Smooth muscle cell of the brain vasculature (primary cell): ENCODE results near the gene KRT27.
"Not testable (repeated sequence)": the region's sequence is repeated elsewhere in the genome, so short reads cannot be mapped to it uniquely, and the experiment has no call there.

Source experiments
- DNase-seq: peaks from one replicate; pipeline ENCODE4 v3.0.0-alpha.2; 2012; ENCODE audit warnings: low read depth, low spot score

The KRT27 gene, protein sequence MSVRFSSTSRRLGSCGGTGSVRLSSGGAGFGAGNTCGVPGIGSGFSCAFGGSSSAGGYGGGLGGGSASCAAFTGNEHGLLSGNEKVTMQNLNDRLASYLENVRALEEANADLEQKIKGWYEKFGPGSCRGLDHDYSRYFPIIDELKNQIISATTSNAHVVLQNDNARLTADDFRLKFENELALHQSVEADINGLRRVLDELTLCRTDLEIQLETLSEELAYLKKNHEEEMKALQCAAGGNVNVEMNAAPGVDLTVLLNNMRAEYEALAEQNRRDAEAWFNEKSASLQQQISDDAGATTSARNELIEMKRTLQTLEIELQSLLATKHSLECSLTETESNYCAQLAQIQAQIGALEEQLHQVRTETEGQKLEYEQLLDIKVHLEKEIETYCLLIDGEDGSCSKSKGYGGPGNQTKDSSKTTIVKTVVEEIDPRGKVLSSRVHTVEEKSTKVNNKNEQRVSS

DNA sequence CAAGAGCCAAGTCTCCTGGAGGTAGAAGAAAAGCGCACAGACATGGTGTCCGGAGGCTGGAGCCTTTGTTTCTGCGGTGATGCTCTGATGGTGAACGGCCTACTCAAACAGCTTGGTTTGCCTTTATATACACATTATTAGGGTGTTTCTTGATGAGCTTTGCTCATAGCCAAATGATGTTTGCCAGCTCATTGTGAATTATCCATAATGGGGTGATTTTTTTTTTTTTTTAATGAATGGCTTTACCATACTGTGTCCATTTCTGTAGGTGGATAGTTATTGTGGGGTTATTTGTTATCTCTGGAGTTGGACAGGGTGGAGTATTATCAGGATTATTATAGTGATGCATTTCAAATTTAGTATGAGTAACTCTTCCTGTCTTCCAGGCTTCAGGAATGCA lies at the start of gene KRT27:
Gene KRT27, minus strand, starts transcription at position 101 of the 400 bp plus-strand sequence. Its CDS starts 57 bp downstream, at position 44.
- no peak for DNase-seq

GRCh38 chr17:40830085-40830776 lies 47.9 kb upstream of the KRT27 start:
- DNase-seq, result no peak

DNA sequence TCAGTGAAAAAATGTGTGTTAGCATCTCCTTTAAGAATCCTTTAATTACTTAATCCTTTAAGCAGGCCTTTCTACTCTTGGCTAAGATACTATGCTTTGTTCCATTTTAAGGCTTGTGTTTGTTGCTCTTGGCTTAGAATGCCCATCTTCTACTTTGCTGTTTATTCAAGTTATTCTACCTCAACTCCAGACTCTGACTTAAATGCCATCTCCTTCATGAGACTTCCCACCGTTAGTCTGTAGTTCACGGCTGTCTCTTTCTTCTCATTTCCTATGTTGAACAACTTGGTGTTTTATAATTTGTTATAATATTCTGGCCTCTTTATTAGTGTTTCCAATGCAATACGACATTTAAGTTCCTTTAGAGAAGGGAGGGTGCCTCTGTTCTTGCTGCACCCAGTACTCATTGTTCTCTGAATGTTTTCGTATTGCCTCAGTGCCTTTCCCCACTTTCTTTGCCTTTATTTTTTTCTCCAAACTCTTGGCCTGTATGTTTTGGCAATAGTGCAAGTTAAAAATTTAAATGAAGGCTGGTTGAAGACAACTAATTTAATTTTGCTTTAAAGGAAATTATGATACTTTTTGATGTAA lies 46.2 kb upstream of the KRT27 start:
- DNase-seq, result no peak

- DNase-seq, result no peak
Measured at GRCh38 chr17:40827746-40828453, 45.5 kb upstream of the KRT27 start.

DNA sequence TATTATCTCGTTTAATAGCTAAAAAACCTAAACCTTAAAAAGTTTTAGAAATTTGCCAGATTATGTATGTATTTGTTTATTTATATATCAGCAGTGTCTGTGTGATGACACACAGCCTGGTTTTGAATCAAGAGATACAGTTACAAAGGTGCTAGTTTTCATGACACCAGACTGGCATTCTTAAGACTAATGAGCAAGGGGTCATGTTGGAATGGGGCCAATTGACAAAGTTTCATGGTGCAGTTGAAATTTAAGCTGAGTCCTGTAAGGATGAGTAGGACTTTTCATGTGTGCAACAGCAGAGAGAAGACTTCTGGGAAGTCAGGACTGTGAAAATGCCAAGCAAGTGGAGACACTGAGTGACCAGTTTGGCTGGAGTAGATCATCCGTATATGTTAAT lies 43.2 kb upstream of the KRT27 start:
- no peak for DNase-seq

GRCh38 chr17:40824015-40824832 lies 41.9 kb upstream of the KRT27 start:
- no peak for DNase-seq

GRCh38 chr17:40822132-40822812 lies 39.9 kb upstream of the KRT27 start, which contains the start of gene KRT10:
Gene KRT10 (minus strand): TSS chr17:40822614. CDS start chr17:40822585, 29 bp downstream.
- no peak for DNase-seq

DNA sequence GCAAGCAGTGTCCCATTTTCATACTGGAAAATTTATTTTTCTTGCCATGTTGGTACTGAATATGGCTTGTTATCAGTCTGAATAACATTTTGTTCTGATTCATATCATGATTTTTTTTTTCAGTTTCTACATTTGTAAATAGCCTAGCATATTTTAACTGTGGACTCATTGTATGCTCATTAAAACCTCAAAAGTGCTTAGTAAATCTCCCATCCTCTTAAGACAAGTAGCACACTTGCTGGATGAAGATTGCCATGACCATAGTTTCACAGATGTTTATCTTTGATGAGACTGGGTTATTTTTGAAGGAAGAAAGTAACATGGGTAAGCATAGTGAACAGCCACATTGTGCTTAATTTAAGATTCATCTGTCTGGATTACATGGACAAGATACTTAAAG lies 39.2 kb upstream of the KRT27 start:
- no peak for DNase-seq

GRCh38 chr17:40820228-40820838 lies 38.0 kb upstream of the KRT27 start:
- no peak for DNase-seq

DNA sequence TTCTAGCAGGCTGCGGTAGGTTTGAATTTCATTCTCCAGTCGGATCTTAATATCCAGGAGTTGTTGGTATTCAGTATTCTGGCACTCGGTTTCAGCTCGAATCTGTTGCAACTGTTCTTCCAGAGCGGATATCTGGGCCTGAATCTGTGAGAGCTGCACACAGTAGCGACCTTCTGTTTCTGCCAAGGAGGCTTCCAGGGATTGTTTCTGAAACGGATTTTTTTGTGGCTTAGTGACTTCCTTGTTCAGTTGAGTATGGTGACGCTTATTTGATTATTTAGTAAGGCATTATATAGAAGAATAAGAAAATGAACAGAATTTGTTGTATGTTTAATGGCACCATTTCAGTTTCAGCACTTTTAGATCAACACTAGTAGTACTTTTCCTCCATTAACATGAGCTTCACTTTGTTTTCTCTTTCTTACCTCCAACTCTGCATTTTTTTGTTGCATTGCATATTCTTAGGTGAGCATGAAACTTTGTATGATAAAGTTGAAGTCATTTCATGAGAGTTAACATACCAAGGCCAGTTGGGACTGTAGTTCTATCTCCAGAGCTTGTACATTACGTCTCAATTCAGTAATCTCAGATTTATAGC lies 37.3 kb upstream of the KRT27 start:
- DNase-seq, result no peak

- no peak for DNase-seq
Measured at GRCh38 chr17:40818733-40819527, 36.6 kb upstream of the KRT27 start.

GRCh38 chr17:40818343-40818732 lies 36.0 kb upstream of the KRT27 start:
- DNase-seq, result no peak

DNA sequence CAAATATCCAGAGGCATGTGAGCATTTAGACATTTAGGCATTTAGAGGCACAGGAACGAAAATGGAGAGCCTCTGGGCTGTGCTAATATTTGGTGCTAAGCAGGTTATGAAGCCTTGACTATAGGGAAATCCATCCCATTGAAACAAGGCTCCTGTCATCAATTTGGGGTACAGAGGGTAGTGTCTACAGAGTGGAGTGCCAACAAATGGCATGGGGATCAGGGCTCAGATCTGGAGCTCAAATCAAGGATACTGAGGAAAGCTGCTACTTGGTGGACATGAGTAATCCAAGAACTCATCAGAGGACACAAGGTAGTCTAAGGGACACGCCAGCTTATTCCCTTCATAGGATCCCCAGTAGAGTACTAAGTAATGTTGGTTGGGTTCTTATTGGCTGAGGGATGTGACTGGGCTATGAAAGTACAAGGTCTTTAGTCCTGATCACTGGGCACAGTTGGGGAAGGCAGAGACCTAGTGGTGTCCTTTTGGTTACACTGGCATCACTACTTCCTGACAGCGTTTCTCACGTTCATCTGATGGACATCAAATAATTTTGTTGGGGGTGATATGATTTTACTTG lies 34.8 kb upstream of the KRT27 start:
- DNase-seq, result no peak

GRCh38 chr17:40816569-40816968 lies 34.2 kb upstream of the KRT27 start:
- DNase-seq, result no peak

DNA sequence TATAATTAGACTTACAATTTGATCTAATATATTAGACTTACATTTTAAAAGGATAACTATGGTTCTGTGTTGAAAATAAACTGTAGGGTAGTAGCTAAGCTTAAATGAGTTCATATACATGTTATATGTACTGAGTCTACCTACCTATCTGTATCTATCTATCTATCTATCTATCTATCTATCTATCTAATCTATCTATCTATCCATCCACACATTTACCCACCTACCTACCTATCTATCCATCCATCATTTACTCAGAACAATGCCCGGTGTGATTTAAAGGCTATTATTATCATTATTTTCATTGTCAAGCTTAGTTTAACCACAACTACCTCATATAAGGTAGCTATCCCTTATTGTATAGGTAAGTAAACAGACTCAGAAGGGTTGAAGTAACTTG lies 33.0 kb upstream of the KRT27 start:
- DNase-seq, result no peak

DNA sequence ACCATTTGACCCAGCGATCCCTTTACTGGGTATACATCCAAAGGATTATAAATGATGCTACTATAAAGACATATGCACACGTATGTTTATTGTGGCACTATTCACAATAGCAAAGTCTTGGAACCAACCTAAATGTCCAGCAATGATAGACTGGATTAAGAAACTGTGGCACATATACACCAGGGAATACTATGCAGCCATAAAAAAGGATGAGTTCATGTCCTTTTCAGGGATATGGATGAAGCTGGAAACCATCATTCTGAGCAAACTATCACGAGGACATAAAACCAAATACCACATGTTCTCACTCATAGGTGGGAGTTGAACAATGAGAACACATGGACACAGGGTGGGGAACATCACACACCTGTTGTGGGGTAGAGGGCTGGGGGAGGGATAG lies 32.3 kb upstream of the KRT27 start:
- DNase-seq, result not testable (repeated sequence)

- DNase-seq, result no peak
Measured at GRCh38 chr17:40813804-40814203, 31.5 kb upstream of the KRT27 start.

DNA sequence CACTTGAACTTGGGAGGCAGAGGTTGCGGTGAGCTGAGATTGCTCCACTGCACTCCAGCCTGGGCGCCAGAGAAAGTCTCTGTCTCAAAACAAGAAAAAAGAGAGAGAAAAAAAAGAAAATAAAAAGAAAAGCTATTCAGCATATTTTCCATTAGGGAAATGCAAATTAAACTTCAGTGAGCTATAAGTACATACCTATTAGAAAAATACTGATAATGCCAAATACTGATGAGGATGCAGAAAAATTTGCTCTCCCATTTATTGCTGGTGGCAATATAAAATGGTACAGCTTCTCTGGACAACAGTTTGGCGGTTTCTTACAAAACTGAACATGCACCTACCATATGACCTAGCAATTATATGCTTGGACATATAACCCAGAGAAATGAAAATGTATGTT lies 30.3 kb upstream of the KRT27 start:
- no peak for DNase-seq
